GM23338 (cell line): ENCODE results near the gene MOV10. TPM values are rescaled to one million over a fixed set of nuclear protein-coding genes. Genes with fewer than 3 reads are reported as not detected.

Experiments used
- ATAC-seq: fragments of 200-7000 bp; cut with Tn5 transposase; 3 replicates; pipeline ENCODE4 v1.9.1; 2020
- DNase-seq: peaks from one replicate; pipeline ENCODE4 v3.0.0-alpha.2; 2015; ENCODE audit warnings: low spot score
- H2AFZ ChIP-seq: fragments of 200-600 bp; sonication (generic); 2 replicates; pipeline ENCODE4 v1.8.0; 2016; ENCODE audit warnings: antibody characterized with exemption, mild to moderate bottlenecking, moderate library complexity
- H3F3A ChIP-seq: fragments of 200-600 bp; sonication (generic); replicated peaks from 2 replicates; pipeline ENCODE4 v1.8.0; 2017; ENCODE audit warnings: antibody characterized with exemption, mixed run types, low read depth
- H3K27ac ChIP-seq: fragments of 200-600 bp; sonication (generic); 2 replicates; pipeline ENCODE4 v1.6.1; 2016; ENCODE audit warnings: low read depth
- H3K27me3 ChIP-seq: fragments of 200-600 bp; sonication (generic); 2 replicates; pipeline ENCODE4 v1.8.0; 2016; ENCODE audit warnings: mild to moderate bottlenecking, mixed run types, moderate library complexity; ENCODE audit not compliant: insufficient read depth
- H3K36me3 ChIP-seq: fragments of 200-600 bp; sonication (generic); 2 replicates; pipeline ENCODE4 v1.8.0; 2016; ENCODE audit warnings: mild to moderate bottlenecking; ENCODE audit not compliant: insufficient read depth
- H3K4me1 ChIP-seq: fragments of 200-600 bp; sonication (generic); 2 replicates; pipeline ENCODE4 v1.8.0; 2016; ENCODE audit warnings: mild to moderate bottlenecking, moderate library complexity; ENCODE audit not compliant: insufficient read depth
- H3K4me2 ChIP-seq: fragments of 200-600 bp; sonication (generic); 2 replicates; pipeline ENCODE4 v1.7.1; 2017; ENCODE audit warnings: mixed run types
- H3K4me3 ChIP-seq: fragments of 200-600 bp; sonication (generic); 2 replicates; pipeline ENCODE4 v1.6.1; 2016; ENCODE audit warnings: mixed run types
- H3K79me2 ChIP-seq: fragments of 200-600 bp; sonication (generic); replicated peaks from 2 replicates; pipeline ENCODE4 v1.8.0; 2017; ENCODE audit warnings: mild to moderate bottlenecking; ENCODE audit not compliant: insufficient read depth
- H3K9me2 ChIP-seq: fragments of 200-600 bp; sonication (generic); 2 replicates; pipeline ENCODE4 v1.8.0; 2017; ENCODE audit not compliant: insufficient read depth
- H4K20me1 ChIP-seq: fragments of 200-600 bp; sonication (generic); replicated peaks from 2 replicates; pipeline ENCODE4 v1.8.0; 2017; ENCODE audit warnings: mild to moderate bottlenecking; ENCODE audit not compliant: insufficient read depth
- H3K27ac Mint-ChIP-seq: 2 replicates; pipeline ENCODE4 v1.8.0; 2020; ENCODE audit warnings: inconsistent platforms, mild to moderate bottlenecking, moderate library complexity, mixed read lengths
- H3K27me3 Mint-ChIP-seq: 3 replicates; pipeline ENCODE4 v1.8.0; 2022; ENCODE audit warnings: low read depth, mild to moderate bottlenecking, moderate library complexity, mixed read lengths, inconsistent platforms; ENCODE audit not compliant: insufficient read depth, poor library complexity
- H3K36me3 Mint-ChIP-seq: 3 replicates; pipeline ENCODE4 v1.8.0; 2021; ENCODE audit warnings: low read depth, mild to moderate bottlenecking, inconsistent platforms, moderate library complexity, mixed read lengths
- H3K4me1 Mint-ChIP-seq: 3 replicates; pipeline ENCODE4 v1.8.0; 2020; ENCODE audit warnings: mild to moderate bottlenecking, inconsistent platforms, mixed read lengths
- H3K4me3 Mint-ChIP-seq: 3 replicates; pipeline ENCODE4 v1.8.0; 2021; ENCODE audit warnings: moderate library complexity, mild to moderate bottlenecking, inconsistent platforms, mixed read lengths
- H3K9me3 Mint-ChIP-seq: 3 replicates; pipeline ENCODE4 v1.8.0; 2020; ENCODE audit warnings: moderate library complexity, mild to moderate bottlenecking, inconsistent platforms, mixed read lengths
- CREB1 ChIP-seq: fragments of 250-450 bp; sonication (Bioruptor Pico); IDR thresholded peaks from 2 replicates; pipeline ENCODE4 v1.5.0; 2020; ENCODE audit warnings: low read depth, mild to moderate bottlenecking, moderate library complexity
- ETS1 ChIP-seq: IDR thresholded peaks from 2 replicates; pipeline ENCODE4 v1.6.1; 2016; ENCODE audit warnings: antibody characterized with exemption
- EZH2 ChIP-seq: fragments of 200-600 bp; sonication (generic); IDR thresholded peaks from one replicate; pipeline ENCODE4 v1.8.0; 2017; ENCODE audit warnings: antibody characterized with exemption, mild to moderate bottlenecking, low read depth; ENCODE audit not compliant: unreplicated experiment
- EZH2phosphoT487 ChIP-seq: fragments of 200-600 bp; sonication (generic); IDR thresholded peaks from one replicate; pipeline ENCODE4 v1.8.1; 2018; ENCODE audit warnings: antibody characterized with exemption; ENCODE audit not compliant: unreplicated experiment
- JUNB ChIP-seq: IDR thresholded peaks from one replicate; pipeline ENCODE4 v1.6.1; 2016; ENCODE audit warnings: antibody characterized with exemption; ENCODE audit not compliant: unreplicated experiment
- NANOG ChIP-seq: IDR thresholded peaks from 2 replicates; pipeline ENCODE4 v1.6.1; 2016; ENCODE audit warnings: antibody characterized with exemption, borderline replicate concordance
- POLR2AphosphoS5 ChIP-seq: IDR thresholded peaks from 2 replicates; pipeline ENCODE4 v1.6.1; 2016; ENCODE audit warnings: antibody characterized with exemption, low read depth
- REST ChIP-seq: IDR thresholded peaks from one replicate; pipeline ENCODE4 v1.6.1; 2018; ENCODE audit warnings: antibody characterized with exemption; ENCODE audit not compliant: unreplicated experiment
- STAT1 ChIP-seq: IDR thresholded peaks from one replicate; pipeline ENCODE4 v1.6.1; 2016; ENCODE audit warnings: antibody characterized with exemption; ENCODE audit not compliant: unreplicated experiment
- ZNF114 ChIP-seq: fragments of 250-450 bp; sonication (Bioruptor Pico); IDR thresholded peaks from 2 replicates; pipeline ENCODE4 v1.5.0; 2020; ENCODE audit warnings: mild to moderate bottlenecking, moderate library complexity
- ZNF331 ChIP-seq: fragments of 250-450 bp; sonication (Bioruptor Pico); IDR thresholded peaks from 2 replicates; pipeline ENCODE4 v1.5.0; 2020; ENCODE audit warnings: low read depth, mild to moderate bottlenecking, moderate library complexity
- polyA plus RNA-seq: library from polyadenylated mRNA; unstranded; fragments of >200 nt; fragmentation: Nextera tagmentation; extraction: Ambion mirVana; gene quantifications from 2 replicates; pipeline ENCODE4 v1.2.1, GENCODE V29; 2016
- total RNA-seq: library from RNA; depleted of rRNA; stranded (reverse); fragments of >200 nt; shearing (Covaris generic); gene quantifications from 2 replicates; pipeline ENCODE4 v1.2.3, GENCODE V29; 2014
- TF ChIP-seq, protein P1 (sequence below), 2 experiments: fragments of 200-600 bp in 1 of 2; sonication (generic) in 1 of 2; conservative IDR thresholded peaks; 2 replicates each; pipeline versions ENCODE4 v1.5.1 to v1.6.1; 2016 to 2017; ENCODE audit warnings: antibody characterized with exemption in 2 of 2, low read depth in 2 of 2, mild to moderate bottlenecking in 2 of 2, moderate library complexity in 1 of 2

The MOV10 gene
- total and polyA plus RNA-seq, 2 experiments from 2014 or later, result 53.6 to 77.6 TPM

- H3F3A ChIP-seq, result peaks cover 12% of the 10 kb centered on the region; the same call in 1 of the 2 replicates
- H3K36me3 ChIP-seq, result peaks cover 4% of the 10 kb centered on the region; the same call in 1 of the 2 replicates
- H3K9me3 Mint-ChIP-seq, result no peaks in the 10 kb centered on the region
- H3K27ac ChIP-seq, result no peak overlapping the region
- H3K4me1 Mint-ChIP-seq, result peaks cover 88% of the 10 kb centered on the region
- H3K36me3 Mint-ChIP-seq, result peaks cover 55% of the 10 kb centered on the region
- peaks cover 47% of the 10 kb centered on the region for H3K27me3 Mint-ChIP-seq
- peaks cover 10% of the 10 kb centered on the region; the same call in 1 of the 2 replicates for H3K79me2 ChIP-seq
- no peaks in the 10 kb centered on the region for H3K9me2 ChIP-seq
- no peak overlapping the region for H3K4me2 ChIP-seq
- peaks cover 25% of the 10 kb centered on the region for H4K20me1 ChIP-seq
- H3K4me3 ChIP-seq, result no peak overlapping the region
- peaks cover 64% of the 10 kb centered on the region for H3K4me1 ChIP-seq
- H3K27ac Mint-ChIP-seq, result no peak overlapping the region
- no peak for DNase-seq
- H2AFZ ChIP-seq, result no peak overlapping the region
- TF ChIP-seq JUNB, result no peak
- no peak for TF ChIP-seq STAT1
- TF ChIP-seq NANOG, result no peak
- TF ChIP-seq ZNF331 (CRISPR knock-in tag), result no peak
- no peak for TF ChIP-seq ZNF114
- TF ChIP-seq, protein P1, sequence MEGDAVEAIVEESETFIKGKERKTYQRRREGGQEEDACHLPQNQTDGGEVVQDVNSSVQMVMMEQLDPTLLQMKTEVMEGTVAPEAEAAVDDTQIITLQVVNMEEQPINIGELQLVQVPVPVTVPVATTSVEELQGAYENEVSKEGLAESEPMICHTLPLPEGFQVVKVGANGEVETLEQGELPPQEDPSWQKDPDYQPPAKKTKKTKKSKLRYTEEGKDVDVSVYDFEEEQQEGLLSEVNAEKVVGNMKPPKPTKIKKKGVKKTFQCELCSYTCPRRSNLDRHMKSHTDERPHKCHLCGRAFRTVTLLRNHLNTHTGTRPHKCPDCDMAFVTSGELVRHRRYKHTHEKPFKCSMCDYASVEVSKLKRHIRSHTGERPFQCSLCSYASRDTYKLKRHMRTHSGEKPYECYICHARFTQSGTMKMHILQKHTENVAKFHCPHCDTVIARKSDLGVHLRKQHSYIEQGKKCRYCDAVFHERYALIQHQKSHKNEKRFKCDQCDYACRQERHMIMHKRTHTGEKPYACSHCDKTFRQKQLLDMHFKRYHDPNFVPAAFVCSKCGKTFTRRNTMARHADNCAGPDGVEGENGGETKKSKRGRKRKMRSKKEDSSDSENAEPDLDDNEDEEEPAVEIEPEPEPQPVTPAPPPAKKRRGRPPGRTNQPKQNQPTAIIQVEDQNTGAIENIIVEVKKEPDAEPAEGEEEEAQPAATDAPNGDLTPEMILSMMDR (conservative IDR thresholded peaks at IDR 0.05; ENCODE audit: low read depth in 2 of 2), result no peak
- no peak for TF ChIP-seq REST
- no peak for TF ChIP-seq EZH2phosphoT487
- no peak for TF ChIP-seq POLR2AphosphoS5
- no peak for TF ChIP-seq EZH2
- TF ChIP-seq ETS1, result no peak
- no peak for TF ChIP-seq CREB1 (CRISPR knock-in tag)
- no peak overlapping the region; the same call in 2 of the 3 replicates for H3K4me3 Mint-ChIP-seq
- ATAC-seq, result no peak
- H3K27me3 ChIP-seq, result peaks cover 36% of the 10 kb centered on the region
Measured at GRCh38 chr1:112702067-112702395, 27.6 kb downstream of the MOV10 start.
